ENCODE results near the gene GFRA1.

GFRA1 gene

GRCh38 chr10:116240157-116240950 is 32.7 kb downstream of the GFRA1 start:
- DNase-seq, result no peak

DNA sequence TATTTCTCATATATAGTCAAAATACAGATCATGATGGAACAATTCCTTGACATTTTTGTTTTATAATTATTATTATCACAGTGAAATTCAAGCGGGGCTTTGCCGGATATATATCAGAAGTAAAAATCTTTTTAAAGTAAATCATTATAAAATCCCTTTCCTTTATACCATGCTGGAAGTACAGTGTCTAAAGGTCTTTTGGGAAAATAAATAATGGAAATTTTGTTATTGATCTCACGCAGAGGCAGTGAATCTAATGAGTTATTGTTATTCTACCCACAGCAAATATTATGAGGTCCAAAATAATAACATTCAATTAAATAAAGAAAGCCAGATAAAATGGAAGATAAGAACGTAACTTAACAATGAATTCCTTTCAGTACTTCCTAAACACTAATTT is 33.8 kb downstream of the GFRA1 start:
- no peak for DNase-seq

GRCh38 chr10:116237970-116238369 is 35.0 kb downstream of the GFRA1 start:
- no peak for DNase-seq

- no peak for DNase-seq
Measured at GRCh38 chr10:116237260-116237659, 35.7 kb downstream of the GFRA1 start.

GRCh38 chr10:116233230-116233629 is 39.8 kb downstream of the GFRA1 start:
- no peak for DNase-seq

- DNase-seq, result no peak
Measured at GRCh38 chr10:116232613-116233012, 40.4 kb downstream of the GFRA1 start.

- no peak for DNase-seq
Measured at GRCh38 chr10:116226766-116227165, 46.2 kb downstream of the GFRA1 start.

GRCh38 chr10:116226053-116226452 is 47.0 kb downstream of the GFRA1 start:
- no peak for DNase-seq

- no peak for DNase-seq
Measured at GRCh38 chr10:116223289-116223688, 49.7 kb downstream of the GFRA1 start.

DNA sequence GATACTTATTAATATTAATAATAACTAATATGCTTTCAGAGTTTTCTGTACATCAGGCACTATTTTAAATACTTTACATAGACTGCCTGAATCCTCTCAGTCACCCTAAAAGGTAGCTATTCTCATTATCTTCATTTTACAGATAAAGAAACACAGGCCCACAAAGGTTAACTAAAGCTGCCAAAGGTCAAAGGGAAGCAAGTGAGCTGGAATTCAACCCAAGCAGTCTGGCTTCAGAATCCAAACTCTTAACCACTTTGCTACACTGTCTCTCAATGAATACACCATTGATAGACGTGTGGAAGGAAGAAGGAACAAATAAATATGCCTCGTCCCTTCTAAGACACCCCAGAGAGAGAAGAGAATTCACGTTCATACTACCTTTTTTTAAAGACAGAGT is 52.0 kb downstream of the GFRA1 start:
- no peak for DNase-seq

GRCh38 chr10:116216676-116217075 is 56.3 kb downstream of the GFRA1 start:
- DNase-seq, result no peak

- DNase-seq, result no peak
Measured at GRCh38 chr10:116215651-116216050, 57.4 kb downstream of the GFRA1 start.

- DNase-seq, result no peak
Measured at GRCh38 chr10:116211682-116212081, 61.3 kb downstream of the GFRA1 start.

DNA sequence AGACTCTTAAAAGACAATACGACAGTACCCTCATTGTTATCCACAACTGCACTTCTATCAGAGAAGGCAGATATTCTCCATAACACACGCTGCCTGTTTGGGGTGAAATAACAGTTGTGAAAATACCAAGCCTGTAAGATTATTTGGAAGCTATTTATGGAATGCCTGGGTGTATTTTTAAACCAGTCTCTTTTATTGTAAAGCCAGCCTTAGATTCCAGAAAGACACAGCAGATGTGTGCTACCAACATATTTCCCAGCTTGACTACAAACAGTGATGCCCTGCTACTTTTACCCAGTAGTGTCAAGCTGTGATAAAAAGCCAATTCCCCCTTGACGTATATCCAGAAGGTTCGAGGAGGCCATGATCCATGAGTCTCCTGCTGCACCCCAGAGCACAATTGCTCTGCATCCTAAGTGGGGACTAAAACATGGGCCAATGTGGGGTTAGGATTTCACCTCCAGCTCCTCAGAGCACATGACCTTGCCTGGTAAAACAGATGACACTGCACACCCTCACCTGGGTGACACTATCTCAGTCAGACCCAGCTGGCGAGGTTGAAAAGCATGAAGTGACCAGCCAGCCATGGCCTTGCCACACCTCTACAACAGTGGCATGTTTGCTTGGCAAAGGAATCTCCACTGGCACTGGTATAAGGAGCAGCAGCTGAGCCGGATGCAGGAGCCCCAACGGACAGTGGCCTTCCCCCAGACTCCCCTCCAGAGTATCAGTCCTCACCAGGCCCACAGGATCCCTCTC is 62.2 kb downstream of the GFRA1 start:
- DNase-seq, result no peak

DNA sequence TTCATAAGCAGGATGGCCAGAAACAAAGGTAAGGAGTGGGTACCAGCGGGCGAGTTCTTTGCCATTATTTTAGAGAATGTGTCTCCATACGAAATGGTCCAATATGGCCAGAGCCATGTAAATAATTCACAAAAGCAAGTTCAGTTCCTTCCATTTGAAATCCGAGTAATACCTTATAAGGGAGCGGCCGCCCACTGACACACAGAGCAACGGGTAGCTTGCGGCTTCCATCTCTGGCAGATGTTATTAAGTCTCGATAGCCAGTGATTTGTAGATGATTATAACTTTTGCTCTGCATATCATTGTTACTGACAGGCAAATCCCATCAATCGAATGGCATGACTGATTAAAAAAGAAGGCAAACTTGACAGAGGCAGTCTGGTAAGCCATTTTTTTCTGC is 63.2 kb downstream of the GFRA1 start:
- no peak for DNase-seq

- no peak for DNase-seq
Measured at GRCh38 chr10:116208956-116209567, 63.9 kb downstream of the GFRA1 start.

DNA sequence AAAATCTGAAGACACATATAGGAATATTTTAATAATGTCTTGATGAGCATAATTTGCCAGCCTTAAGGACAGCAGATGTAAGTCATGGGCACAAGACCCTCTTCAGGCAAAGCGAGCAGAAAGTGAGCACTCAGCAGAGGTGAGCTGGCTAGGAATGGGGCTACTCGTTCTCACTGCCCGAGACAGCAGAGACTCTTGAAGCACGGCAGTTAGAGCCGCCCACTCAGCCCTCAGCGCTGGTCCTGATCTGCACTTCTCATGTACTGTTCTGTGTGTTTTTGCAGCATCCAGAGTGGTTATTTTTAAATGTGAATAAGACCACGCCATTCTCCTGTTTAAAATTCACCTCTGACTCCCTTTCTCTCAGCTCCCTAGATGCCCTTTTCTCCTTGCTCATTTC is 65.3 kb downstream of the GFRA1 start:
- DNase-seq, result no peak

DNA sequence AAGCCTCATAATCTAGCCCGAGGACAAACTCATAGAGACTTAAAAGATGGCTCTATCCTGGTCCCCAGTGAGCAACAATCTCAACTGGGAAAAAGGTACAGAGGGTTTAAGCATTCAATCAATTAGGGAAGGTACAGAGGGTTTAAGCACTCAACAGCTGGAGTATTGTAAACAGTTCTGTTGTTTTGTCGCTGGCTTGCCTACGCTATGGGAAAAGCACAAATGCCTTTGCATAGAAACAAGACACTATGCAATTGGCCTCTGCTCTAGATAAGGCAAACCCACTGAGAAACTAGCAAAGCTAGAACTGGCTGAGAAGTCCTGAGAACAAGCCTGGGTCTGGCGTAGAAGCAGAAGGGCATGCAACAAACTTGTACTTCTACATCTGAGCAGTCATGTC is 69.3 kb downstream of the GFRA1 start:
- DNase-seq, result no peak

GRCh38 chr10:116201670-116202430 is 71.2 kb downstream of the GFRA1 start:
- no peak for DNase-seq

- DNase-seq, result no peak
Measured at GRCh38 chr10:116201011-116201410, 72.0 kb downstream of the GFRA1 start.

DNA sequence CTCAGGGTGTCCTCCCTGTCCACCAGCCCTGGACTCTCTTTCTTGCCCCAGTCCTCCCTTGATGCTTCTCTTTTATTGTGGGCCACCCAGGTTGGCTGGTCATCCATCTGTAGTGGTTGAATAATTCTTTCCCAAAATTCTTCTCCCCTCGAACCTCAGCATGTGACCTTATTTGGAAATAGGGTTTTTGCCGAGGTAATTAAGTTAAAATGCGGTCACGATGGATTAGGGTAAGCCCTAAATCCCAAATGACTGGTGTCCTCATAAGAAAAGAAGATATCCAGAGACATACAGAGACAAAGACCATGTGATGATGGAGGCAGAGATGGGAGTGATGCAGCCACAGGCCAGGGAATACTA is 74.3 kb downstream of the GFRA1 start:
- DNase-seq, result no peak

GRCh38 chr10:116197946-116198675 is 74.9 kb downstream of the GFRA1 start:
- DNase-seq, result no peak

GRCh38 chr10:116195583-116195982 is 77.4 kb downstream of the GFRA1 start:
- no peak for DNase-seq
